C4-2B (cell line): ENCODE results near the gene RUSC2.
"Not testable (repeated sequence)": the region's sequence is repeated elsewhere in the genome, so short reads cannot be mapped to it uniquely, and the experiment has no call there.

Experiments
- H3K27ac ChIP-seq: fragments of 450-650 bp; 2 replicates; pipeline ENCODE4 v1.5.1; 2017
- CTCF ChIP-seq: fragments of 450-650 bp; conservative IDR thresholded peaks from 2 replicates; pipeline ENCODE4 v1.5.1; 2017; ENCODE audit warnings: mild to moderate bottlenecking
- ZFX ChIP-seq: fragments of 450-650 bp; IDR thresholded peaks from 2 replicates; pipeline ENCODE4 v1.6.1; 2017

Gene RUSC2

DNA sequence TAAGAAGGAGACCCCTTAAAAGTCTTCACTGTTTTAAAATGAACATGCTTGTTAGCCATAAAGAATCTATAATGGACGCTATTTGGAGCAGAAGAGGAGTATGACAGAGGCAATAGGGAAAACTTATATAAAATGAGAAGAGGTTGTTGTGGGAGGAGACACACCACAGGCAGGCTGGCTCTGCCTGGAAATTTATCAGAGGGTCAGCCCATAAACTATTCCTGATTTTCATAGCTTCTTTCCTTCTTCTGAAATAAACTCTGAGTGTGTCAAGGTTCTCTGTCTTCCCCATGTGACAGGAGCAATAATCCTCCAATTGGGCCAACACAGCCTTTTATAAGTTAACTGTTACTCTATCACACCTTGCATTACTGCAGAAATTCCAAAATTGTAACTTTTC, 19.6 kb upstream of the RUSC2 start:
- TF ChIP-seq ZFX = no peak
- TF ChIP-seq CTCF = no peak
- H3K27ac ChIP-seq = no peak overlapping the region

- no peak overlapping the region for H3K27ac ChIP-seq
- TF ChIP-seq CTCF (no peak), ZFX (no peak)
Observed at GRCh38 chr9:35470894-35471293, 19.0 kb upstream of the RUSC2 start.

DNA sequence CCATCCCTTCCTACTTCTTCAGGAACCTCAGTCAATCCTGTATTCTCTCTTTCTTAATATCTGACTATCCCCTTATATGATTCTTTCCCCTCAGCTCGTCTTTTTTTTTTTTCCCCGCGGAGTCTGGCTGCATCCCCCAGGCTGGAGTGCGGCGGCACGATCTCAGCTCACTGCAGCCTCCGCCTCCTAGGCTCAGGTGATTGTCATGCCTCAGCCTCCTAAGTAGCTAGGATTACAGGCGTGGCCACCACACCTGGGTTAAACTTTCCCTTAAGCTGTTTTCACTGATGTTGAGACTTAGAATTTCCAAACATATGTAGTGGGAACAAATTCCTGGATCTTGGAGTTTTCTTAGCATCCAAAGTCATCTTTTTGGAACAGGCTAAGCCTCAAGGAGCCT, 13.3 kb upstream of the RUSC2 start:
- H3K27ac ChIP-seq = no peak overlapping the region
- no peak for TF ChIP-seq CTCF

- peak; percentile 97 for TF ChIP-seq CTCF
- H3K27ac ChIP-seq = not testable (repeated sequence)
Observed at GRCh38 chr9:35477211-35477855, 12.6 kb upstream of the RUSC2 start.

DNA sequence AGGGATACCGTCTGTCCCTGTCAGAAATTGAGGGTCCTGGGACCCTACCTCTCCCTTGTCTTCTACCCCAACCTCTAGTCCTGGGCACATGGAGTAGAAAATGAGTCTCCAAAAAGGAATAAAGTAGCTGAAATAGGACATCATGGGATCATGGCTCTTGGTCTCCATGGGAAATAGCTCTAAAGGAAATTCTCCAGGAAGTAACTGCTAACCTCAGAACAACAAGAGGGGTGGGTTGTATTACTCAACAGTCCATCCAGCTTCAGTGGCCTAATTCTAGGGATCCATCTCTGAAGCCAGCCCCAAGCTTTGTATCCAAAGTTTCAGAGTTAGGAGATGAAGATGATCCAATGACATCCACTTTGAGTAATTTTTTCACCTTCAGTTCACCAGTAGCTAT, 11.0 kb upstream of the RUSC2 start:
- H3K27ac ChIP-seq = no peak overlapping the region
- no peak for TF ChIP-seq ZFX
- no peak for TF ChIP-seq CTCF

GRCh38 chr9:35481347-35481975, 8.4 kb upstream of the RUSC2 start:
- peak; percentile 76 for TF ChIP-seq CTCF
- no peak for TF ChIP-seq ZFX

GRCh38 chr9:35482071-35482470, 7.8 kb upstream of the RUSC2 start:
- TF ChIP-seq ZFX = no peak
- no peak for TF ChIP-seq CTCF
- H3K27ac ChIP-seq = no peak overlapping the region

More at GRCh38 chr9:35481347-35481975, 8.4 kb upstream of the RUSC2 start:
- H3K27ac ChIP-seq = no peak overlapping the region
